HCT116 (cell line): ENCODE results near the gene CDH2.

Experiments
- CTCF ChIP-seq, 3 experiments: fragments of 200-600 bp in 1 of 3; sonication (generic) in 1 of 3; IDR thresholded peaks in 2 of 3; conservative IDR thresholded peaks in 1 of 3; 2 replicates each; pipeline ENCODE4 v1.5.1; 2012 to 2017; ENCODE audit warnings: low read depth in 2 of 3, low read length in 2 of 3, antibody characterized with exemption in 1 of 3, borderline replicate concordance in 1 of 3, control low read depth in 1 of 3, mild to moderate bottlenecking in 1 of 3, mixed read lengths in 1 of 3, mixed run types in 1 of 3, moderate library complexity in 1 of 3; ENCODE audit not compliant: insufficient read depth in 1 of 3
- EGR1 ChIP-seq: IDR thresholded peaks from 2 replicates; pipeline ENCODE4 v1.6.1; 2012; ENCODE audit warnings: low read depth
- POLR2A ChIP-seq: IDR thresholded peaks from 2 replicates; pipeline ENCODE4 v1.7.0; 2011; ENCODE audit warnings: borderline replicate concordance; ENCODE audit not compliant: insufficient read depth, insufficient read length; ENCODE audit errors: extremely low read depth
- SRF ChIP-seq: IDR thresholded peaks from 2 replicates; pipeline ENCODE4 v1.6.1; 2012; ENCODE audit warnings: low read depth
- TF ChIP-seq, protein P1 (sequence below): IDR thresholded peaks from 2 replicates; pipeline ENCODE4 v1.6.1; 2011; ENCODE audit warnings: mild to moderate bottlenecking, low read length, moderate library complexity; ENCODE audit not compliant: insufficient replicate concordance; ENCODE audit errors: extremely low read depth

DNA sequence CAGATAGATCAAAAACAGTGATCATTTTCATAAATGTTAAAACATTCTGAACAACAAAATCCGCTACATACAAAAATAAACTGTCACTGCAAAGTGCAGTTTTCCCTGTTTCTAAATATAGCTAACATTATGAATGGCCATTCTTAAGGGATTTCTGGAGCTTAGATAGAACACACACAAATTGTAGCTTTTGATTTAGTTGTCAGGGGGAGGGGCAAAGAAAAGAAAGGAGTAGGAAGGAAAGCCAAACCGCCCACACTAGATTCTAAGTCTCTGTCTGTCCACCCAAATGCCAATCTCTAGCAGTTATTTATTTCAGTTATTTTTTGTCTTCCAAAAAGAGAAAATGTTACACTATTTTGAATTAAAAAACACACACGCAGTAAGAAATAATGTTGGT lies 182.4 kb downstream of the CDH2 start:
- TF ChIP-seq POLR2A (no peak), CTCF (IDR thresholded peaks at IDR 0.05 in 2 of 3, conservative IDR thresholded peaks at IDR 0.05 in 1 of 3; ENCODE audit: borderline replicate concordance in 1 of 3, insufficient read depth in 1 of 3, low read depth in 2 of 3, low read length in 2 of 3) (no peak), EGR1 (no peak), SRF (no peak)
- TF ChIP-seq, protein P1, sequence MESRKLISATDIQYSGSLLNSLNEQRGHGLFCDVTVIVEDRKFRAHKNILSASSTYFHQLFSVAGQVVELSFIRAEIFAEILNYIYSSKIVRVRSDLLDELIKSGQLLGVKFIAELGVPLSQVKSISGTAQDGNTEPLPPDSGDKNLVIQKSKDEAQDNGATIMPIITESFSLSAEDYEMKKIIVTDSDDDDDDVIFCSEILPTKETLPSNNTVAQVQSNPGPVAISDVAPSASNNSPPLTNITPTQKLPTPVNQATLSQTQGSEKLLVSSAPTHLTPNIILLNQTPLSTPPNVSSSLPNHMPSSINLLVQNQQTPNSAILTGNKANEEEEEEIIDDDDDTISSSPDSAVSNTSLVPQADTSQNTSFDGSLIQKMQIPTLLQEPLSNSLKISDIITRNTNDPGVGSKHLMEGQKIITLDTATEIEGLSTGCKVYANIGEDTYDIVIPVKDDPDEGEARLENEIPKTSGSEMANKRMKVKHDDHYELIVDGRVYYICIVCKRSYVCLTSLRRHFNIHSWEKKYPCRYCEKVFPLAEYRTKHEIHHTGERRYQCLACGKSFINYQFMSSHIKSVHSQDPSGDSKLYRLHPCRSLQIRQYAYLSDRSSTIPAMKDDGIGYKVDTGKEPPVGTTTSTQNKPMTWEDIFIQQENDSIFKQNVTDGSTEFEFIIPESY, result no peak
